LNCAP (cell line): ENCODE results near the gene FEV.
A peak's percentile ranks its signal among the peaks of the same experiment; 100 is the strongest.

Experiments used
- TF ChIP-seq, protein P1 (sequence below): fragments of 450-650 bp; IDR thresholded peaks from 2 replicates; pipeline ENCODE4 v1.5.1; 2017; ENCODE audit warnings: mild to moderate bottlenecking

The FEV gene

GRCh38 chr2:219010873-219011272, 25.9 kb upstream of the FEV start:
- TF ChIP-seq, protein P1, sequence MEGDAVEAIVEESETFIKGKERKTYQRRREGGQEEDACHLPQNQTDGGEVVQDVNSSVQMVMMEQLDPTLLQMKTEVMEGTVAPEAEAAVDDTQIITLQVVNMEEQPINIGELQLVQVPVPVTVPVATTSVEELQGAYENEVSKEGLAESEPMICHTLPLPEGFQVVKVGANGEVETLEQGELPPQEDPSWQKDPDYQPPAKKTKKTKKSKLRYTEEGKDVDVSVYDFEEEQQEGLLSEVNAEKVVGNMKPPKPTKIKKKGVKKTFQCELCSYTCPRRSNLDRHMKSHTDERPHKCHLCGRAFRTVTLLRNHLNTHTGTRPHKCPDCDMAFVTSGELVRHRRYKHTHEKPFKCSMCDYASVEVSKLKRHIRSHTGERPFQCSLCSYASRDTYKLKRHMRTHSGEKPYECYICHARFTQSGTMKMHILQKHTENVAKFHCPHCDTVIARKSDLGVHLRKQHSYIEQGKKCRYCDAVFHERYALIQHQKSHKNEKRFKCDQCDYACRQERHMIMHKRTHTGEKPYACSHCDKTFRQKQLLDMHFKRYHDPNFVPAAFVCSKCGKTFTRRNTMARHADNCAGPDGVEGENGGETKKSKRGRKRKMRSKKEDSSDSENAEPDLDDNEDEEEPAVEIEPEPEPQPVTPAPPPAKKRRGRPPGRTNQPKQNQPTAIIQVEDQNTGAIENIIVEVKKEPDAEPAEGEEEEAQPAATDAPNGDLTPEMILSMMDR: no peak

DNA sequence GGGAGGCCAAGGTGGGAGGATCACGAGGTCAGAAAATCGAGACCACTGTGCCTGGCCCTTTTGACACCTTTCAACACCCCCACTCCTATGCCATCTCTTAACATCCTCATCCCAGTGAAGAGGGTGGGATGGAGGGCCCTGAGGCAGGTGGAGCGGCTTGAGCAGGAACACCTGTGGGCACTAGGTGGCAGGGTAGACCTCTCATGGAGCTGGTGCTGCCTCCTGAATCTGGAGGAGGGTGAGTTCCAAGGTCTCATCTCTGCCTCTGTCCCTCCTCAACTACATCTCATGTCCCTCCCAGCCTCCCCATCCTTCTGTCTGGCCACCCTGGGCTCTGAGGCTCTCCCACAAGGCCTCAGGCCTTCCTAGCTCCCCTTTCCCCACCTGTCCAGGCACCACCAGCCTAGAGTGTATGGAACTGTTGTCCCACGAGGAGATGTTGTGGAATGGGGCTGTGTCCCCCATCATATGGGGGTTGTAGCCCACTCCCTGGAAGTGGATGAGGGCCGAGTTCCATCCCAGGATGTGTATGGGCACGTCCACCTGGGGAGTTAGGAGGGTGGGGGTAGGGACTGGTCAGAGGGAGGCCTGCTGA, 25.3 kb upstream of the FEV start:
- TF ChIP-seq, protein P1: peak; percentile 53

DNA sequence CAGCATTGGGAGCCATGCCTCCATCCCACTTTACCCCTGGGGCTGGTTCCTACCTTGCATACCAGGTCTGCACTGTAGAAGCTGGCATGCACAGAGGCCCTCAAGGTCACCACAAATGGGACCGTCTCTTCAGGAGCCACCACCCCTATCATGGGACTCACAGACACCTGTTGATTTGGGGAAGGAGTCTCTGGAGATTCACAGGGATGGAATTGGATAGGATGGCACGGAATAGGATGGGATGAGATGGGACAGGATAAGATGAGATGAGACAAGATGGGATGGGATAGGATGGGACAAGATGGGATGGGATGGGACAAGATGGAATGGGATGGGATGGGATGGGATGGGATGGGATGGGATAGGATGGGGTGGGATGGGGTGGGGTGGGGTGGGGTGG, 24.3 kb upstream of the FEV start:
- TF ChIP-seq, protein P1: no peak

GRCh38 chr2:219003979-219004378, 19.0 kb upstream of the FEV start:
- TF ChIP-seq, protein P1: no peak

DNA sequence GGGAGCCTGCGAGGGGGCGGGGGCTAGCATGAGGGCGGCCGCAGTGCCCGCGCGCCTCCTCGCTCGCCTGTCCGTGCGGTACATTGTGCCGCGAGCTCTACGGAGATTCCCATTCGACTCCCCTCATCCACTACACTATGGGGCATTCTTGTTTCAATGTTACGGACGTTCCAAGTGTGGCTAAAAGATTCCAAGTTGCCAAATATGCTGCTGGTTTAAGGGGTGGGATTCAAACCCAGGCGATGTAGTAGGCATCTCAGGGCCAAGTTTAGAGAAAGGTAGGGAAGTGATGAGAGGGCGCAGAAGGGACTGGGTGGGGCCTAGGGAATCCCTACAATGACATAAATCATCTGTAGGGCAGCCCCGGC, 18.3 kb upstream of the FEV start:
- TF ChIP-seq, protein P1: no peak

DNA sequence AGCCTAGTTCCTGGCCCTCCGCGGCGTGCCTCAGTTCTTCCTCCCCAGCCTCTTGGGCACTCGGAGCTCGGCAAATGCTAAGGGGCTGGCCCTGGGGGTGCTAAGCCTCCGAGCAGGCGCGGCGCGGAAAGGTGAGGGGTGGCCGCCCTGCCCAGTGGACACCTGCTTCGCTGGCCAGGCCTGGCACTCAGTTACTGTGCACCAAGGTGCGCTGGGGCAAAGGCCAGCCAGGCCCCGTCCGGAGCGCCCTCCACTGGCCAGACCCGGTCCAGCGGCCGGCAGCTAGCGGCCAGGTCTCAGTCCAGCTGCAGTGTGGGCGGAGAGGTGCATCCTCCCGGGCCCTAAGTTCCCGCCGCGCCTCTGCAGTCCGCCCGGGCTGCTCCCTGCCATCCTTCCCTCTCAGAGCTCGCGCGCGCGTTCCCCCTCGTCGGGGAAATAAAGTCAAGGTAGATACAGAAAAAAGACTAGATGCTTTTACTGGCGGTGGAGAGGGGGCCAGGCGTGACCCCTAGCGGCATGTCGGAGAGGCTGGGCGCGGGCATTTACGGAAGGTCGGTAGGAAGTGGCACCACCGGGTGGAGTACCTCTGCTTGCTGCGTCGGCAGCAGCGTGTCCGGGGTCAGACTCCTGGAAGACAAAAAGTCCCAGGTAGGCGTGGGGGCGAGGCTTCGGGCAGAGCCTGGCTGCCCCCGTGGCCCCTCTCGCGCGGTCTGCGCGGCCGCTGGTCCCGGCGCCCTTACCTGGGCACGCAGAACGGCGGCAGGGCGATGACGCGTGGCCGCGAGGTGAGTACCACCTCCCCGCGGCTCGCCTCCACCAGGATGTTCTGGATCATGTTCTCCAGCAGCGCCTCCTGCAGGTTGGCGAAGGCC, 17.6 kb upstream of the FEV start:
- TF ChIP-seq, protein P1: peak; percentile 76

DNA sequence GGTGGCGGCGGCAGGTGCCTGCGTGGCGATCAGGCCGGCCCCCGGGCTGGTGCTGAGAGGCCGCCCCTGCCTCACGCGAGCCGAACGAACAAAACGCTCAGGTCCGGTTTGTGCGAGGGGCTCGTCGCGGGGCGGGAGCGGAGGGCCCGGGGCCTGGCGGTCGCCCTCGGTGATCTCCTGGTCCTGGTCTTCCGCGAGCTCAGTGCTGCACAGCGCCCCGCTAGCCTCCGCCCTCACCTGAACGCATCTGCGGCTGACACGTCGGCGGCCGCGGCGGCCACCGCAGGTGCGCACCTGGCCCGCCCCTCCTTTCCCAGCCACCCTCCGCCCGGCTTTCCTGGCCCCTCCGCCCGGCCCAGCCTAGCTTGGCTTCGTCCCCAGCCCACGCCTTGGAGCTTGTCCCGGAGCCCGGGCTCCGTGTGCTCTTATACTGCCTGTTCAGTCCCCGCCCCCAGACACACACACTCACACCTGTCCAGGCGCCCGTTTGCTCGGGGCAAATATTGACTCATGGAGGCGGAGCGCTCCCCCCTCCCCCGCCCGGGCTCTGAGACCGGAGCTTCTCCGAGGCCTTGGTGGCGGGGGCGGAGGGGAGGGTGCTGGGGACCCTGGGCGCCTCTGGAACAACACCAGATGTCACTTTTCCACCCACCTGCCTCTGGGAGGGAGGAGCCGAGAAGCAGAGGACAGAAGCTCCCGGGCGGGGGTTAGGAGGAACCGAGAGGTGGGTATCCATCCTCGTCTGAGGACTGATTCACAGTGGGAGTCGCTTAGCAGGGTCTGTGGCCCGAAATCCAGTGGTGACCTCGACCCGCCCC, 16.8 kb upstream of the FEV start:
- TF ChIP-seq, protein P1: no peak
